NOMO-1 (cell line): Measurements from ENCODE around the gene ZNF718.
"Not testable (repeated sequence)": the region's sequence is repeated elsewhere in the genome, so short reads cannot be mapped to it uniquely, and the experiment has no call there.

ENCODE experiments used
- DNase-seq, 2 experiments: peaks; one replicate each; lab custom pipeline; 2025; ENCODE audit not compliant: unreplicated experiment in 2 of 2; lab: John Stamatoyannopoulos, UW

ZNF718 gene

GRCh38 chr4:124275-125081, at the start of gene ZNF718:
Gene ZNF718 (plus strand): TSS chr4:124501. CDS start chr4:124671, 170 bp downstream.
- peak; percentile 95 for DNase-seq

- no peak for DNase-seq
Observed at GRCh38 chr4:85951-86350, 38.4 kb upstream of the ZNF718 start.

- DNase-seq: not testable (repeated sequence)
Observed at GRCh38 chr4:86559-87324, 37.6 kb upstream of the ZNF718 start.

GRCh38 chr4:98386-98785, 25.9 kb upstream of the ZNF718 start:
- no peak for DNase-seq

- DNase-seq: no peak
Observed at GRCh38 chr4:99863-100262, 24.4 kb upstream of the ZNF718 start.

GRCh38 chr4:107083-107443, 17.2 kb upstream of the ZNF718 start:
- DNase-seq: no peak

- DNase-seq: no peak
Observed at GRCh38 chr4:107444-108429, 16.6 kb upstream of the ZNF718 start.

GRCh38 chr4:112771-113170, 11.5 kb upstream of the ZNF718 start:
- no peak for DNase-seq

GRCh38 chr4:113732-114131, 10.6 kb upstream of the ZNF718 start:
- DNase-seq: no peak

- no peak for DNase-seq
Observed at GRCh38 chr4:114149-114548, 10.2 kb upstream of the ZNF718 start.

GRCh38 chr4:116499-116898, 7.8 kb upstream of the ZNF718 start:
- no peak for DNase-seq

- DNase-seq: no peak
Observed at GRCh38 chr4:120616-121015, 3.7 kb upstream of the ZNF718 start.

GRCh38 chr4:121408-122084, 2.8 kb upstream of the ZNF718 start:
- DNase-seq: peak; percentile 60 to 65

- DNase-seq: not testable (repeated sequence)
Observed at GRCh38 chr4:123922-124274, 403 bp upstream of the ZNF718 start.

GRCh38 chr4:125091-125771, 930 bp downstream of the ZNF718 start:
- peak; percentile 13 to 19 for DNase-seq

GRCh38 chr4:125833-126232, 1.5 kb downstream of the ZNF718 start:
- no peak for DNase-seq

- no peak for DNase-seq
Observed at GRCh38 chr4:132483-132882, 8.2 kb downstream of the ZNF718 start.

- peak in 1 of 2 experiments; percentile 42 for DNase-seq
Observed at GRCh38 chr4:138935-139334, 14.6 kb downstream of the ZNF718 start.

GRCh38 chr4:139691-140090, 15.4 kb downstream of the ZNF718 start:
- DNase-seq: no peak

- no peak for DNase-seq
Observed at GRCh38 chr4:146621-147020, 22.3 kb downstream of the ZNF718 start.
